ENCODE data around the gene EXOSC9. TPM values are rescaled to one million over a fixed set of nuclear protein-coding genes. Genes with fewer than 3 reads are reported as not detected.

EXOSC9 gene
- total and polyA plus RNA-seq, 8 donors = 6.3 to 15.9 (median 7.8) TPM

GRCh38 chr4:121822047-121822446 is 20.9 kb downstream of the EXOSC9 start:
- no peak for FAIRE-seq
- ATAC-seq = no peak
- Histone ChIP-seq H3K4me3 (no peak overlapping the region), H3K9me3 (no peaks in the 10 kb centered on the region), H3K27me3 (no peaks in the 10 kb centered on the region), H3K36me3 (peaks cover 0 to under 1% (median 0%) of the 10 kb centered on the region in 3 donors), H3K4me1 (peaks cover 0 to 8% (median 0%) of the 10 kb centered on the region in 3 donors), H3K27ac (no peak overlapping the region)
- no peak for DNase-seq
- intact Hi-C loops (cut with DNase I) = no loop called here
- TF ChIP-seq CTCF (IDR thresholded peaks at IDR 0.05) = no peak
- WGBS, 2 donors = 75 to 83% methylated on average over 1 of the region's 1 CpG

- FAIRE-seq (no peak), ATAC-seq (peak in 3 of 4 donors; percentile 5 to 9 (median 7)), DNase-seq (peak in 5 of 6 donors; percentile 21 to 62 (median 33))
- H3K4me3 ChIP-seq = peak overlapping the region; percentile 20 to 79 (median 60)
- intact Hi-C loops (cut with DNase I) = no loop called here
- peaks cover 0 to under 1% (median 0%) of the 10 kb centered on the region in 3 donors for H3K36me3 ChIP-seq
- H3K9me3 ChIP-seq = no peaks in the 10 kb centered on the region
- 2% methylated on average over 30 of the region's 30 CpGs for WGBS, 2 donors
- H3K4me1 ChIP-seq = peaks cover 0 to 8% (median 0%) of the 10 kb centered on the region in 3 donors
- no peak for TF ChIP-seq CTCF (IDR thresholded peaks at IDR 0.05)
- H3K27ac ChIP-seq = no peak overlapping the region
- no peaks in the 10 kb centered on the region for H3K27me3 ChIP-seq
These were observed 21.8 kb downstream of the EXOSC9 start for GRCh38 chr4:121822796-121823504.

GRCh38 chr4:121823505-121824170 is 22.5 kb downstream of the EXOSC9 start, which contains the start of gene CCNA2:
TSS of gene CCNA2 (minus strand) at chr4:121823883. CDS start at chr4:121823628, 255 bp downstream.
- H3K27me3 ChIP-seq = no peaks in the 10 kb centered on the region
- intact Hi-C loops (cut with DNase I) = no loop called here
- no peak for TF ChIP-seq CTCF (IDR thresholded peaks at IDR 0.05)
- peak; percentile 91 to 97 (median 94) for DNase-seq
- FAIRE-seq = peak; percentile 63
- peaks cover 0 to 6% (median 0%) of the 10 kb centered on the region in 3 donors for H3K36me3 ChIP-seq
- H3K27ac ChIP-seq = peak within 1 kb of the TSS in 3 of 4 donors; percentile 16 to 62 (median 60)
- H3K4me3 ChIP-seq = peak within 1 kb of the TSS; percentile 20 to 79 (median 60)
- H3K9me3 ChIP-seq = no peaks in the 10 kb centered on the region
- H3K4me1 ChIP-seq = peaks cover 0 to 8% (median 0%) of the 10 kb centered on the region in 3 donors
- 0% methylated on average over 62 to 63 of the region's 63 CpGs for WGBS, 2 donors
- ATAC-seq = peak; percentile 99 to 100 (median 100)

GRCh38 chr4:121824171-121824527 is 23.0 kb downstream of the EXOSC9 start:
- Histone ChIP-seq H3K9me3 (no peaks in the 10 kb centered on the region), H3K4me3 (peak overlapping the region; percentile 20 to 79 (median 60)), H3K36me3 (peaks cover 0 to 6% (median 0%) of the 10 kb centered on the region in 3 donors), H3K4me1 (peaks cover 0 to 8% (median 0%) of the 10 kb centered on the region in 3 donors), H3K27me3 (no peaks in the 10 kb centered on the region), H3K27ac (peak overlapping the region in 3 of 4 donors; percentile 16 to 62 (median 60))
- intact Hi-C loops (cut with DNase I) = no loop called here
- ATAC-seq = peak in 2 of 4 donors; percentile 7 to 9
- DNase-seq = no peak
- FAIRE-seq = no peak
- TF ChIP-seq CTCF (IDR thresholded peaks at IDR 0.05) = no peak
- whole genome bisulfite sequencing, 2 donors = 2% methylated on average over 8 of the region's 8 CpGs
